ENCODE results near the gene LANCL3. TPM values are rescaled to one million over a fixed set of nuclear protein-coding genes. Genes with fewer than 3 reads are reported as not detected.
"Not testable (repeated sequence)": the region's sequence is repeated elsewhere in the genome, so short reads cannot be mapped to it uniquely, and the experiment has no call there.

Gene LANCL3
- total RNA-seq, 1 experiment from 2014 or later = 0.36 TPM

- Histone ChIP-seq H3K27me3 (no peaks in the 10 kb centered on the region), H3K4me3 (no peak overlapping the region), H3K36me3 (no peaks in the 10 kb centered on the region), H3K9me3 (no peaks in the 10 kb centered on the region)
- DNase-seq = peak; percentile 25
Measured at GRCh38 chrX:37599729-37600128, 28.3 kb downstream of the LANCL3 start.

GRCh38 chrX:37603938-37604409 is 32.5 kb downstream of the LANCL3 start:
- Histone ChIP-seq H3K9me3 (no peaks in the 10 kb centered on the region), H3K27me3 (no peaks in the 10 kb centered on the region), H3K4me3 (no peak overlapping the region), H3K36me3 (no peaks in the 10 kb centered on the region)
- DNase-seq = peak; percentile 46

DNA sequence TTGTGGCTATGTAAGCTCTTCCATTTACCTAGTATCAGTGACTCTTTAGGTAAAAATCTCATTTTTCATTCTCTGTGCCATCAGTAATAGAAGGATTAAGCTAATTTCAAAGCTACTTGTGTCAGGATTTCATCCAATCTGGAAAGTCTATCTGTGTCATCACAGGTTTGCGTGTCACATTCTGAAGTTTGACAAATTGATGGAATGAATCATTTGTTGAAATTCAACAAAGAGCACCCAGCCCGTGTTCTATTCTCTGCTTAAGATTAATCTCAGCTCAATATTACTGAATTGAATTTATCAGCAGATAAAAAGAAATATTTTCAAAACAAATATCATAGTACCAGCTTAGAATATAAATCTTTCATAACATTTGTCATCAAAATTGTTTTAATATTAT is 35.8 kb downstream of the LANCL3 start:
- no peaks in the 10 kb centered on the region for H3K36me3 ChIP-seq
- H3K9me3 ChIP-seq = no peaks in the 10 kb centered on the region
- no peak overlapping the region for H3K4me3 ChIP-seq
- DNase-seq = no peak
- no peaks in the 10 kb centered on the region for H3K27me3 ChIP-seq

DNA sequence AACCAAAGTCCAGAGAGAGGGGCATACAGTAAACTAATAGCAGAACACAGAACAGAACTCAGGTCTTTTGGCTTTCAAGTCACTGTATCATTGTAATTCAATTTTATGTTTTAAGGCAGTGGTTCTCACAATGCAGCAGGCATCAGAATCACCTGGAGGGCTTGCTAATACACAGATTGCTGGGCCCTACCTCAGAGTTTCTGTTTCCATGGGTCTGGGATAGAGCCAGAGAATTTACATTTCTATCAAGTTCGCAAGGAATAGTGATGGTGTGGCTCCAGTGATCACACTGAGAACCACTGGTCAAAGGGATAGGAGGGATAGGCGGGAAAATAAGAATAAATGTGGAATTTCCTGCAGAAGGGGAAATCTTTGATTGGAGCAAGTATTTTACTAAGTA is 36.7 kb downstream of the LANCL3 start:
- H3K36me3 ChIP-seq = no peaks in the 10 kb centered on the region
- H3K27me3 ChIP-seq = no peaks in the 10 kb centered on the region
- no peak for DNase-seq
- no peaks in the 10 kb centered on the region for H3K9me3 ChIP-seq
- H3K4me3 ChIP-seq = no peak overlapping the region

- Histone ChIP-seq H3K27me3 (no peaks in the 10 kb centered on the region), H3K36me3 (no peaks in the 10 kb centered on the region), H3K9me3 (no peaks in the 10 kb centered on the region), H3K4me3 (no peak overlapping the region)
- no peak for DNase-seq
Measured at GRCh38 chrX:37609727-37610126, 38.3 kb downstream of the LANCL3 start.

DNA sequence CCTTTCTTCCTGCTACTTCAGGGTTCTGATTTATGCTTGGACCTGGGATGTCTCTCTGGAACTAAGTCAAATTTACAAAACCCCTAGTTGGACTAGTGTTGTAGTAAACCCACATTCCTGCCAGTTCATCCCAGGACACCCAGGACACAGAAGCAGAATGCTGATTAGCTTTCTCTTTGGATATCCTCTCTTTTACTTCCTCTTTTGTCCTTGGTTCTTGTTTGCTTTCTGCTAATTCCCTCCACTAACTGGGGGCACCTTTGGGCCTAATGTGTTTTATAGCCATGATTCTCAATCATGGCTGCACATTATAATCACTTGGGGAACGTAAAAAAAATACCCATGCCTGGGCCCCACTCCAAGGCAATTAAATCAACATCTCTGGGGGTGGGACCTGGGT is 42.5 kb downstream of the LANCL3 start:
- no peaks in the 10 kb centered on the region for H3K36me3 ChIP-seq
- no peak overlapping the region for H3K4me3 ChIP-seq

GRCh38 chrX:37627602-37628001 is 56.1 kb downstream of the LANCL3 start:
- Histone ChIP-seq H3K9me3 (no peaks in the 10 kb centered on the region), H3K36me3 (no peaks in the 10 kb centered on the region), H3K27me3 (no peaks in the 10 kb centered on the region), H3K4me3 (no peak overlapping the region)
- DNase-seq = peak; percentile 42

More for the DNA sequence above, 42.5 kb downstream of the LANCL3 start:
- no peaks in the 10 kb centered on the region for H3K9me3 ChIP-seq
- DNase-seq = no peak
- H3K27me3 ChIP-seq = no peaks in the 10 kb centered on the region

GRCh38 chrX:37638047-37638446 is 66.6 kb downstream of the LANCL3 start:
- Histone ChIP-seq H3K4me3 (no peak overlapping the region), H3K9me3 (no peaks in the 10 kb centered on the region), H3K27me3 (no peaks in the 10 kb centered on the region), H3K36me3 (no peaks in the 10 kb centered on the region)
- no peak for DNase-seq

DNA sequence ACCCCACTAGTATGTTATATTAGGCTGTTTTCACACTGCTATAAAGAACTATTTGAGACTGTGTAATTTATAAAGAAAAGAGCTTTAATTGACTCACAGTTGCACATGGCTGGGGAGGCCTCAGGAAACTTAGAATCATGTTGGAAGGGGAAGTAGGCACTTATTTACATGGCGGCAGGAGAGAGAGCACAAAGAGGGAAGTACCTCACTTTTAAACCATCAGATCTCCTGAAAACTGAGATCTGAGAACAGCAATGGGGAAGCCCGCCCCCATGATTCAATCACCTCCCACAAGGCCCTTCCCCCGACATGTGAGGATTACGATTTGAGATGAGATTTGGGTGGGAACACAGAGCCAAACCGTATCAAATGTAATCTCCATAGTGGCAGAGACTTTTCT is 68.7 kb downstream of the LANCL3 start:
- H3K9me3 ChIP-seq = no peaks in the 10 kb centered on the region
- no peaks in the 10 kb centered on the region for H3K36me3 ChIP-seq
- no peak for DNase-seq
- no peaks in the 10 kb centered on the region for H3K27me3 ChIP-seq
- no peak overlapping the region for H3K4me3 ChIP-seq

GRCh38 chrX:37641859-37642258 is 70.4 kb downstream of the LANCL3 start:
- H3K9me3 ChIP-seq = no peaks in the 10 kb centered on the region
- no peak overlapping the region for H3K4me3 ChIP-seq
- no peaks in the 10 kb centered on the region for H3K36me3 ChIP-seq
- DNase-seq = no peak
- H3K27me3 ChIP-seq = no peaks in the 10 kb centered on the region

DNA sequence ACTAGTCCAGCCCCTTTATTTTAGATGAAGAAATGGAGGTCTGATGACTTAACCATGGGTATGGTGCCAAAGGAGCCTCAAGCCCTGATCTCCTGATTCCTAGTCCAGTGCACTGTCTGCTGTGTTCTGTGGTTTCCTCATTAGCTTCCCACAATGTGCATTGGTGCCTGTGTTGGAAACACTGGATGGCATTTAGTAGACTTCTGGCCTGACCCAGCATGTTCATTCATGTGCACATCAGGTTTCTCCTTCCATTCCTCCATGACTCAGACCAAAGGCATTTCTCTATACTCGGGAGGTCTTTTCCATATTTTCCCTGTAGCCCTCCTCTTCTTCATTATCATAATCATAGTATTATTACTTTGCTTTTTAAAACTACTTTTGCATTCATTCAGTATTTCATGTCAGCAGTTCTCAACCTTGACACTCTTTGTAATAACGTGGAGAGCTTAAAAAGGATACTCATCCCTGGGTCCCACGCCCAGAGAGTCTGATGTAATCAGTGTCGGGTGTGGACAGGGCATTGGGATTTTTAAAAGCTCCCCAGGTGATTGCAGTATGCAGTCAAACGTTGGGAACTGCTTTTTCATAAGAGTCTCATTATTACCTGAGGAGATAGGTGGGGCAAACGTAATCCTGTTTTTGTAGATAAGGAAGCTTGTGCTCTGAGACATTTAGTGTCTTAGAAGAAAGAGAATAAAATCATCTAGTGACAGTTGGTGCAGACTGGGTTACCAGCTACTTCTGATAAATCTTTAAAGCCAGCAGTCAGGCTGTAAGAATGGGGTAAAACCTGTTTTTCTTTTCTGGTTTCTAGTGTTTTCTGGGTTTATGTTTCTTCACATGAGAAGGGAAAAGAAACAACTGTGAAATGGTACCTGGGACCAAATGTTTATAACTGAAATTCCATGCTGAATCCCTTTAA is 73.2 kb downstream of the LANCL3 start:
- DNase-seq = no peak
- H3K9me3 ChIP-seq = no peaks in the 10 kb centered on the region
- H3K27me3 ChIP-seq = no peaks in the 10 kb centered on the region
- H3K4me3 ChIP-seq = no peak overlapping the region
- no peaks in the 10 kb centered on the region for H3K36me3 ChIP-seq

GRCh38 chrX:37646254-37646653 is 74.8 kb downstream of the LANCL3 start:
- Histone ChIP-seq H3K9me3 (no peaks in the 10 kb centered on the region), H3K27me3 (no peaks in the 10 kb centered on the region), H3K36me3 (no peaks in the 10 kb centered on the region), H3K4me3 (no peak overlapping the region)
- DNase-seq = no peak

- not testable (repeated sequence) for H3K36me3 ChIP-seq, DNase-seq, H3K4me3 ChIP-seq, H3K27me3 ChIP-seq, H3K9me3 ChIP-seq
Measured at GRCh38 chrX:37650879-37651278, 79.4 kb downstream of the LANCL3 start.

DNA sequence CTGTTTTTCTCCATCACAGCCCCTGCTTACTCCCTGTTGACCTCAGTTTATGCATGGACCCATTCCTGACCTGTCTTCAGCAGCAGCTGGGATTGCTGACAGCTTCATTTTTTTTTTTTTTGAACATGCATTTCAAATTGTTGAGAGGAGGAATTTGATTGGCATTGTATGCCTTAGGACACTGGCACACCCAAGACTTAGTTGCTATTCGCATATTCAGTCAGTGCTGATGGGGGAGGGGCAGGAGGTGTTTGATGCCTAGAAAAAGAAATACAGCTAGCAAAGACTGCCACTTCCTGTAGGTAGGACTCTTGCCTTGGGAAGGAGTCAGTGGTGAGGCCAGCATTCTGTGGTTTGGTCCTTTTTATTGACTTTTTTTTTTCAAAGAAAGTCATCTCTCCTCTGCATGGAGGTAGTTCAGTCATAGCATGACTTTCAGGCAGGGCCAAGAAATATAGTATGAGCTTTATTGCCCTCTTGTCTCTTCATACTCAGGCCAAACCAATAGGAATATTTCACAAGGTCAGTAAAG is 80.5 kb downstream of the LANCL3 start:
- H3K9me3 ChIP-seq = no peaks in the 10 kb centered on the region
- no peaks in the 10 kb centered on the region for H3K27me3 ChIP-seq
- DNase-seq = no peak
- no peak overlapping the region for H3K4me3 ChIP-seq
- H3K36me3 ChIP-seq = no peaks in the 10 kb centered on the region

- DNase-seq = no peak
- Histone ChIP-seq H3K4me3 (no peak overlapping the region), H3K9me3 (no peaks in the 10 kb centered on the region), H3K36me3 (no peaks in the 10 kb centered on the region), H3K27me3 (no peaks in the 10 kb centered on the region)
Measured at GRCh38 chrX:37652589-37653231, 81.2 kb downstream of the LANCL3 start.

GRCh38 chrX:37653397-37654085 is 82.1 kb downstream of the LANCL3 start:
- no peak for DNase-seq
- Histone ChIP-seq H3K9me3 (no peaks in the 10 kb centered on the region), H3K27me3 (no peaks in the 10 kb centered on the region), H3K4me3 (no peak overlapping the region), H3K36me3 (no peaks in the 10 kb centered on the region)

Measured in MG63 (cell line).